Pancreas (tissue), 10 donors: Measurements from ENCODE around the gene AP3B1. TPM values are rescaled to one million over a fixed set of nuclear protein-coding genes. Genes with fewer than 3 reads are reported as not detected.

Experiments
- ATAC-seq, 4 donors: fragments of 200-7000 bp; cut with Tn5 transposase; one replicate each; pipeline versions ENCODE4 v1.8.0 to v1.9.1; 2020; ENCODE audit warnings: mild to moderate bottlenecking in 4 of 4, moderate library complexity in 4 of 4
- DNase-seq, 6 donors: peaks; one replicate each; pipeline ENCODE4 v3.0.0-alpha.2; 2020
- FAIRE-seq: peaks from 2 replicates; lab custom pipeline; 2012; peaks lifted over from hg19 to GRCh38; lab: Jason Lieb, UNC
- H3K27ac ChIP-seq, 4 donors: fragments of 200-600 bp; sonication (generic); 1 replicate in 3 of 4; 2 replicates in 1 of 4; pipeline versions ENCODE4 v1.5.0 to v1.8.0; 2020
- H3K27me3 ChIP-seq, 4 donors: fragments of 200-600 bp; one replicate each; pipeline ENCODE4 v1.8.0; 2021
- H3K36me3 ChIP-seq, 3 donors: fragments of 200-600 bp; sonication (generic) in 1 of 3; one replicate each; pipeline versions ENCODE4 v1.5.0 to v1.8.0; 2020 to 2021
- H3K4me1 ChIP-seq, 3 donors: fragments of 200-600 bp; one replicate each; pipeline ENCODE4 v1.8.0; 2021
- H3K4me3 ChIP-seq, 4 donors: fragments of 200-600 bp; sonication (generic) in 2 of 4; one replicate each; pipeline versions ENCODE4 v1.5.0 to v1.8.0; 2020 to 2021
- H3K9me3 ChIP-seq, 4 donors: fragments of 200-600 bp; one replicate each; pipeline ENCODE4 v1.8.0; 2021
- CTCF ChIP-seq, 4 donors: fragments of 200-600 bp; sonication (generic) in 3 of 4; IDR thresholded peaks; one replicate each; pipeline versions ENCODE4 v1.5.0 to v1.8.0; 2021; ENCODE audit warnings: antibody characterized with exemption in 4 of 4
- WGBS, 2 donors: extraction: QIAGEN DNeasy Blood & Tissue Kit; methylation state at CpG; one replicate each; pipeline ENCODE4 v1.1.7; 2013; 5-methylcytosine and 5-hydroxymethylcytosine counted together
- intact Hi-C, 3 donors: fragments of 100-400 bp; cut with DNase I; formaldehyde crosslinking; loops; one replicate each; pipeline versions ENCODE4 v1.11.1 to v1.14.2; 2022
- polyA plus RNA-seq, 2 donors: library from polyadenylated mRNA; stranded (reverse); fragments of 200-250 nt; gene quantifications; one replicate each; pipeline ENCODE4 v1.2.3, GENCODE V29; 2013
- total RNA-seq, 6 donors: library from RNA; stranded (reverse); fragmentation: NEBNext Ultra II Directional in 4 of 6; extraction: Animal tissue kit (Norgen Biotek cat#: 25700) in 4 of 6; gene quantifications; one replicate each; pipeline versions ENCODE4 v1.2.1 to v1.2.4, GENCODE V29; 2021 to 2023
- donor health status: healthy with polysubstance abuse.
- donor health status: DM: no; HTN: no; CAD: no; lungs with moderate emphysema.
- donor health status: DM: no; HTN: no; CAD: no.
- donor health status: control.
- donor health status: control.
- donor health status: Bipolar disorder and iron deficiency.
- donor health status: DM: yes; HTN: yes; CAD: no.
- donor health status: DM: no; HTN: no; CAD: no.
- donor health status: DM: no; HTN: no; CAD: no.
- donor health status: DM: yes; HTN: yes; CAD: no.

Gene AP3B1
- total and polyA plus RNA-seq, 8 donors = 11.9 to 26.0 (median 18.2) TPM

- DNase-seq = peak in 1 of 6 donors; percentile 66
- Histone ChIP-seq H3K36me3 (no peaks in the 10 kb centered on the region), H3K4me3 (peak overlapping the region in 1 of 4 donors; percentile 15), H3K9me3 (no peaks in the 10 kb centered on the region), H3K27me3 (peaks cover 0 to 14% (median 7%) of the 10 kb centered on the region in 4 donors), H3K4me1 (no peaks in the 10 kb centered on the region), H3K27ac (no peak overlapping the region)
- intact Hi-C loops = no loop called here
- WGBS, 2 donors = 20 to 29% methylated on average over 20 of the region's 20 CpGs
- FAIRE-seq = no peak
- no peak for ATAC-seq
- no peak for TF ChIP-seq CTCF (IDR thresholded peaks at IDR 0.05)
These were observed 337.0 kb downstream of the AP3B1 start for GRCh38 chr5:77957516-77957915.

- no peaks in the 10 kb centered on the region for H3K36me3 ChIP-seq
- H3K27ac ChIP-seq = no peak overlapping the region
- H3K9me3 ChIP-seq = no peaks in the 10 kb centered on the region
- no peak for TF ChIP-seq CTCF (IDR thresholded peaks at IDR 0.05)
- DNase-seq (no peak), FAIRE-seq (no peak), ATAC-seq (no peak)
- no peaks in the 10 kb centered on the region for H3K4me1 ChIP-seq
- intact Hi-C loops = no loop called here
- no peak overlapping the region for H3K4me3 ChIP-seq
- WGBS, 2 donors = 62 to 70% methylated on average over 13 of the region's 13 CpGs
- peaks cover 0 to 14% (median 7%) of the 10 kb centered on the region in 4 donors for H3K27me3 ChIP-seq
These were observed 337.4 kb downstream of the AP3B1 start for GRCh38 chr5:77957081-77957480.

GRCh38 chr5:77955577-77955976 is 338.9 kb downstream of the AP3B1 start:
- ATAC-seq (no peak), FAIRE-seq (no peak), DNase-seq (no peak)
- Histone ChIP-seq H3K4me1 (no peaks in the 10 kb centered on the region), H3K27me3 (peaks cover 0 to 14% (median 3%) of the 10 kb centered on the region in 4 donors), H3K27ac (no peak overlapping the region), H3K9me3 (no peaks in the 10 kb centered on the region), H3K36me3 (no peaks in the 10 kb centered on the region), H3K4me3 (no peak overlapping the region)
- intact Hi-C loops = no loop called here
- WGBS, 2 donors = 0 to 44% methylated on average over 1 of the region's 1 CpG
- no peak for TF ChIP-seq CTCF (IDR thresholded peaks at IDR 0.05)

- TF ChIP-seq CTCF (IDR thresholded peaks at IDR 0.05) = no peak
- Histone ChIP-seq H3K9me3 (no peaks in the 10 kb centered on the region), H3K27me3 (peaks cover 0 to 9% (median 2%) of the 10 kb centered on the region in 4 donors), H3K4me3 (no peak overlapping the region), H3K4me1 (no peaks in the 10 kb centered on the region), H3K27ac (no peak overlapping the region), H3K36me3 (no peaks in the 10 kb centered on the region)
- DNase-seq (no peak), FAIRE-seq (no peak), ATAC-seq (no peak)
- 64 to 69% methylated on average over 2 of the region's 2 CpGs for WGBS, 2 donors
- intact Hi-C loops = no loop called here
These were observed 341.1 kb downstream of the AP3B1 start for GRCh38 chr5:77953374-77953773.

- H3K9me3 ChIP-seq = no peaks in the 10 kb centered on the region
- ATAC-seq (no peak), FAIRE-seq (no peak), DNase-seq (no peak)
- H3K27ac ChIP-seq = no peak overlapping the region
- H3K4me1 ChIP-seq = no peaks in the 10 kb centered on the region
- H3K4me3 ChIP-seq = no peak overlapping the region
- 78 to 84% methylated on average over 3 of the region's 3 CpGs for WGBS, 2 donors
- intact Hi-C loops = no loop called here
- H3K36me3 ChIP-seq = no peaks in the 10 kb centered on the region
- H3K27me3 ChIP-seq = peaks cover 0 to 6% (median under 1%) of the 10 kb centered on the region in 4 donors
- TF ChIP-seq CTCF (IDR thresholded peaks at IDR 0.05) = no peak
These were observed 341.8 kb downstream of the AP3B1 start for GRCh38 chr5:77952636-77953212.
